ENCODE measurements around the gene IRF2. TPM values are rescaled to one million over a fixed set of nuclear protein-coding genes. Genes with fewer than 3 reads are reported as not detected.

The IRF2 gene
- total and polyA plus RNA-seq, 12 donors = 9.3 to 41.4 (median 28.6) TPM

GRCh38 chr4:184397516-184398163, 76.7 kb downstream of the IRF2 start:
- DNase-seq = no peak
- no peaks in the 10 kb centered on the region for H3K27me3 ChIP-seq
- peaks cover 7 to 98% (median 49%) of the 10 kb centered on the region in 9 donors for H3K4me1 ChIP-seq
- no peak overlapping the region for H3K4me3 ChIP-seq
- H3K36me3 ChIP-seq = peaks cover 0 to 97% (median 12%) of the 10 kb centered on the region in 9 donors
- 40 to 45% methylated on average over 6 of the region's 6 CpGs for WGBS, 2 donors
- no peak for TF ChIP-seq CTCF (IDR thresholded peaks at IDR 0.05)
- intact Hi-C loops (cut with DNase I) = loop anchor here in 2 of 10 donors (5.0 to 10.0 kb wide), 2 partner anchors 137 to 140 kb away; no protein-coding TSS in a partner anchor
- H3K9me3 ChIP-seq = no peaks in the 10 kb centered on the region
- peak in 7 of 8 donors; percentile 20 to 68 (median 54) for ATAC-seq
- H3K27ac ChIP-seq = peak overlapping the region; percentile 30 to 88 (median 68)

GRCh38 chr4:184396570-184397515, 77.5 kb downstream of the IRF2 start:
- H3K36me3 ChIP-seq = peaks cover 0 to 97% (median 13%) of the 10 kb centered on the region in 9 donors
- WGBS, 2 donors = 73 to 76% methylated on average over 15 of the region's 15 CpGs
- no peak for TF ChIP-seq CTCF (IDR thresholded peaks at IDR 0.05)
- no peak overlapping the region for H3K4me3 ChIP-seq
- H3K4me1 ChIP-seq = peaks cover 7 to 98% (median 43%) of the 10 kb centered on the region in 9 donors
- H3K9me3 ChIP-seq = no peaks in the 10 kb centered on the region
- intact Hi-C loops (cut with DNase I) = loop anchor here in 2 of 10 donors (5.0 to 10.0 kb wide), 2 partner anchors 138 to 140 kb away; no protein-coding TSS in a partner anchor
- no peaks in the 10 kb centered on the region for H3K27me3 ChIP-seq
- peak overlapping the region; percentile 30 to 88 (median 68) for H3K27ac ChIP-seq
- ATAC-seq (peak in 1 of 8 donors; percentile 25), DNase-seq (no peak)

GRCh38 chr4:184395971-184396391, 78.4 kb downstream of the IRF2 start:
- no peak for TF ChIP-seq CTCF (IDR thresholded peaks at IDR 0.05)
- Histone ChIP-seq H3K27me3 (no peaks in the 10 kb centered on the region), H3K9me3 (peaks cover 0 to 3% (median 0%) of the 10 kb centered on the region in 11 donors), H3K27ac (peak overlapping the region; percentile 2 to 88 (median 64)), H3K36me3 (peaks cover 0 to 97% (median 21%) of the 10 kb centered on the region in 9 donors), H3K4me1 (peaks cover under 1 to 98% (median 40%) of the 10 kb centered on the region in 9 donors), H3K4me3 (no peak overlapping the region)
- intact Hi-C loops (cut with DNase I) = loop anchor here in 2 of 10 donors (5.0 to 10.0 kb wide), 2 partner anchors 139 to 141 kb away; no protein-coding TSS in a partner anchor
- DNase-seq (no peak), ATAC-seq (peak in 1 of 8 donors; percentile 11)
- WGBS, 2 donors = 96 to 98% methylated on average over 14 of the region's 14 CpGs

GRCh38 chr4:184395451-184395917, 78.9 kb downstream of the IRF2 start:
- H3K36me3 ChIP-seq = peaks cover 0 to 97% (median 21%) of the 10 kb centered on the region in 9 donors
- ATAC-seq (peak in 5 of 8 donors; percentile 23 to 63 (median 48)), DNase-seq (no peak)
- no peaks in the 10 kb centered on the region for H3K27me3 ChIP-seq
- peaks cover 0 to 3% (median 0%) of the 10 kb centered on the region in 11 donors for H3K9me3 ChIP-seq
- intact Hi-C loops (cut with DNase I) = loop anchor here in 2 of 10 donors (5.0 to 10.0 kb wide), 2 partner anchors 139 to 142 kb away; no protein-coding TSS in a partner anchor
- H3K4me1 ChIP-seq = peaks cover 0 to 98% (median 42%) of the 10 kb centered on the region in 9 donors
- H3K27ac ChIP-seq = peak overlapping the region; percentile 2 to 88 (median 64)
- WGBS, 2 donors = 58 to 73% methylated on average over 7 of the region's 7 CpGs
- TF ChIP-seq CTCF (IDR thresholded peaks at IDR 0.05) = no peak
- no peak overlapping the region for H3K4me3 ChIP-seq
